ENCODE results near the gene FKBP1A.

- TF ChIP-seq FOSL2 (IDR thresholded peaks at IDR 0.05; ENCODE audit: borderline replicate concordance, low read depth) = no peak
- no peak for TF ChIP-seq MXI1 (IDR thresholded peaks at IDR 0.05; ENCODE audit: low read depth, low read length)
- no peak for TF ChIP-seq ELF1 (IDR thresholded peaks at IDR 0.05)
- no peak for TF ChIP-seq GABPA (IDR thresholded peaks at IDR 0.05; ENCODE audit: low read depth)
- no peak for TF ChIP-seq CTCF (IDR thresholded peaks at IDR 0.05)
- TF ChIP-seq NRF1 (IDR thresholded peaks at IDR 0.05; ENCODE audit: low read depth, low read length) = no peak
- no peak for TF ChIP-seq YY1 (IDR thresholded peaks at IDR 0.05; ENCODE audit: low read depth)
Measured at GRCh38 chr20:1438361-1438760, 45.5 kb upstream of the FKBP1A start.

All from SK-N-SH (cell line).